Body of pancreas (tissue), 4 donors: ENCODE measurements around the gene PACSIN2. TPM values are rescaled to one million over a fixed set of nuclear protein-coding genes. Genes with fewer than 3 reads are reported as not detected.

Experiments used
- ATAC-seq: fragments of 150-250 bp; one replicate; pipeline ENCODE4 v1.9.1; 2016
- DNase-seq, 4 donors: peaks; one replicate each; pipeline ENCODE4 v3.0.0-alpha.2; 2019
- H3K27ac ChIP-seq, 4 donors: fragments of 200-600 bp; sonication (generic); 1 replicate in 3 of 4; 2 replicates in 1 of 4; pipeline versions ENCODE4 v1.5.1 to v1.6.1; 2016 to 2019; ENCODE audit warnings: mild to moderate bottlenecking in 1 of 4, mixed read lengths in 1 of 4, moderate library complexity in 1 of 4
- H3K27me3 ChIP-seq, 2 donors: fragments of 200-600 bp; sonication (generic); one replicate each; pipeline ENCODE4 v1.6.0; 2016; ENCODE audit warnings: mild to moderate bottlenecking in 1 of 2
- H3K36me3 ChIP-seq, 2 donors: fragments of 200-600 bp; sonication (generic); replicated peaks in 1 of 2; 2 replicates each; pipeline ENCODE4 v1.5.1; 2016; ENCODE audit warnings: low read depth in 2 of 2; ENCODE audit not compliant: insufficient read depth in 1 of 2
- H3K4me1 ChIP-seq: fragments of 200-600 bp; sonication (generic); one replicate; pipeline ENCODE4 v1.6.0; 2016
- H3K4me3 ChIP-seq, 2 donors: fragments of 200-600 bp; sonication (generic); 1 replicate in 1 of 2; 2 replicates in 1 of 2; pipeline ENCODE4 v1.5.1; 2016 to 2019
- H3K9me3 ChIP-seq, 3 donors: fragments of 200-600 bp; sonication (generic); 1 replicate in 2 of 3; 2 replicates in 1 of 3; pipeline ENCODE4 v1.5.1; 2016
- POLR2A ChIP-seq, 3 donors: fragments of 450-650 bp; IDR thresholded peaks; one replicate each; pipeline ENCODE4 v1.6.1; 2016; ENCODE audit warnings: antibody characterized with exemption in 3 of 3, mild to moderate bottlenecking in 2 of 3
- WGBS, 2 donors: methylation state at CpG; one replicate each; pipeline ENCODE4 v1.1.5; 2017; 5-methylcytosine and 5-hydroxymethylcytosine counted together
- intact Hi-C: fragments of 100-400 bp; cut with DNase I; formaldehyde crosslinking; loops from one replicate; pipeline ENCODE4 v1.15.1; 2023
- total RNA-seq, 2 donors: library from RNA; depleted of rRNA; stranded (reverse); fragments of >200 nt; gene quantifications; one replicate each; pipeline ENCODE4 v1.1.0, GENCODE V29; 2016
- TF ChIP-seq, protein P1 (sequence below), 7 experiments: fragments of 450-650 bp in 4 of 7; fragments of 200-600 bp in 3 of 7; sonication (generic) in 3 of 7; IDR thresholded peaks; one replicate each; pipeline ENCODE4 v1.5.1; 2016 to 2019; ENCODE audit warnings: antibody characterized with exemption in 7 of 7

PACSIN2 gene
- total RNA-seq, 2 donors from 2014 or later: 117 to 118 TPM

- TF ChIP-seq POLR2A (IDR thresholded peaks at IDR 0.05): no peak
- TF ChIP-seq, protein P1, sequence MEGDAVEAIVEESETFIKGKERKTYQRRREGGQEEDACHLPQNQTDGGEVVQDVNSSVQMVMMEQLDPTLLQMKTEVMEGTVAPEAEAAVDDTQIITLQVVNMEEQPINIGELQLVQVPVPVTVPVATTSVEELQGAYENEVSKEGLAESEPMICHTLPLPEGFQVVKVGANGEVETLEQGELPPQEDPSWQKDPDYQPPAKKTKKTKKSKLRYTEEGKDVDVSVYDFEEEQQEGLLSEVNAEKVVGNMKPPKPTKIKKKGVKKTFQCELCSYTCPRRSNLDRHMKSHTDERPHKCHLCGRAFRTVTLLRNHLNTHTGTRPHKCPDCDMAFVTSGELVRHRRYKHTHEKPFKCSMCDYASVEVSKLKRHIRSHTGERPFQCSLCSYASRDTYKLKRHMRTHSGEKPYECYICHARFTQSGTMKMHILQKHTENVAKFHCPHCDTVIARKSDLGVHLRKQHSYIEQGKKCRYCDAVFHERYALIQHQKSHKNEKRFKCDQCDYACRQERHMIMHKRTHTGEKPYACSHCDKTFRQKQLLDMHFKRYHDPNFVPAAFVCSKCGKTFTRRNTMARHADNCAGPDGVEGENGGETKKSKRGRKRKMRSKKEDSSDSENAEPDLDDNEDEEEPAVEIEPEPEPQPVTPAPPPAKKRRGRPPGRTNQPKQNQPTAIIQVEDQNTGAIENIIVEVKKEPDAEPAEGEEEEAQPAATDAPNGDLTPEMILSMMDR (IDR thresholded peaks at IDR 0.05): no peak
- Histone ChIP-seq H3K27me3 (no peaks in the 10 kb centered on the region), H3K27ac (peak overlapping the region in 2 of 4 donors; percentile 14 to 15), H3K36me3 (no peaks in the 10 kb centered on the region), H3K4me3 (no peak overlapping the region), H3K4me1 (peaks cover 80% of the 10 kb centered on the region), H3K9me3 (no peaks in the 10 kb centered on the region)
- 79 to 81% methylated on average over 6 of the region's 6 CpGs for WGBS, 2 donors
- intact Hi-C loops: loop anchor here (10.0 kb wide), 1 partner anchor 56 kb away; no protein-coding TSS in a partner anchor
- DNase-seq (no peak), ATAC-seq (no peak)
These were observed 65.8 kb downstream of the PACSIN2 start for GRCh38 chr22:42949159-42949558.

- intact Hi-C loops: loop anchor here (10.0 kb wide), 1 partner anchor 57 kb away; no protein-coding TSS in a partner anchor
- ATAC-seq (no peak), DNase-seq (no peak)
- TF ChIP-seq, protein P1 (IDR thresholded peaks at IDR 0.05): no peak
- no peak for TF ChIP-seq POLR2A (IDR thresholded peaks at IDR 0.05)
- H3K27ac ChIP-seq: peak overlapping the region; percentile 63 to 77 (median 71)
- no peaks in the 10 kb centered on the region for H3K36me3 ChIP-seq
- no peak overlapping the region for H3K4me3 ChIP-seq
- 71 to 77% methylated on average over 2 of the region's 2 CpGs for WGBS, 2 donors
- H3K27me3 ChIP-seq: no peaks in the 10 kb centered on the region
- H3K9me3 ChIP-seq: no peaks in the 10 kb centered on the region
- H3K4me1 ChIP-seq: peaks cover 80% of the 10 kb centered on the region
These were observed 66.7 kb downstream of the PACSIN2 start for GRCh38 chr22:42948294-42948693.

- Histone ChIP-seq H3K4me1 (peaks cover 72% of the 10 kb centered on the region), H3K4me3 (no peak overlapping the region), H3K9me3 (no peaks in the 10 kb centered on the region), H3K36me3 (no peaks in the 10 kb centered on the region), H3K27me3 (no peaks in the 10 kb centered on the region), H3K27ac (peak overlapping the region; percentile 63 to 77 (median 71))
- TF ChIP-seq, protein P1 (IDR thresholded peaks at IDR 0.05): no peak
- intact Hi-C loops: loop anchor here (10.0 kb wide), 1 partner anchor 57 kb away; no protein-coding TSS in a partner anchor
- WGBS, 2 donors: 31% methylated on average over 11 to 13 of the region's 13 CpGs
- ATAC-seq (peak; percentile 67), DNase-seq (peak; percentile 82 to 92 (median 88))
These were observed 67.5 kb downstream of the PACSIN2 start for GRCh38 chr22:42947211-42947990.

DNA sequence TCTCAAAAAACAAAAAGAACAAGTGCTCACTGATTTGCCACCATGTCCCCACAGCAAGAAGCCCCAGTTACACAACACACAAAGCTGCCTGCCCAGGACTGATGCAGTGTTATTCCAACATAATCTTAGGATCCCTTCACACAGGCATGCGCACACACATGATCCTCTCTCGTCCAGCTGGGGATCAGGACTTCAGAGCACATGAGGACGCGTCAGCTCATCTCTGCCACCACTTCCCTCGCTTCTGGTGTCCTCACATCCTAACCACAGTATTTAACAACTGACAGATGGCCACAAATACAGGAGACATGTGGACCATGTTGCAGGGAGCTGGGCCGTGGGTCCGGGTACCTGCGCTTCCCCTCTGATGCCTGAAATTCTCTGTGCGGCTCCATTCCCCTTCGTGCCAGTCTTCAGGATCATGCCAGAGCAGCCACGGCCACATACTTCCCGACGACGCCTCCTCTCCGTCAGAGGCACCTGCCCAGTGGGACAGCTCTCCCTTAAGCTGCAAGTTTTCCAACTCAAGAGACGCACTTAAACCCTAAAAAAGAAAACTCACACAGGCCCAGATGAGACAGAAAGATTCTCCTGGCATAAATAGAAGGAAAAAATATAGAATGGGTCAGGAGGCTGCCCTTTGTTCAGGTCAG, 68.3 kb downstream of the PACSIN2 start:
- Histone ChIP-seq H3K36me3 (no peaks in the 10 kb centered on the region), H3K27ac (peak overlapping the region; percentile 55 to 77 (median 71)), H3K4me1 (peaks cover 69% of the 10 kb centered on the region), H3K9me3 (no peaks in the 10 kb centered on the region), H3K4me3 (no peak overlapping the region), H3K27me3 (no peaks in the 10 kb centered on the region)
- ATAC-seq (no peak), DNase-seq (no peak)
- TF ChIP-seq POLR2A (IDR thresholded peaks at IDR 0.05): no peak
- TF ChIP-seq, protein P1 (IDR thresholded peaks at IDR 0.05): no peak
- 77 to 86% methylated on average over 15 to 16 of the region's 16 CpGs for WGBS, 2 donors
- intact Hi-C loops: loop anchor here (10.0 kb wide), 1 partner anchor 58 kb away; no protein-coding TSS in a partner anchor
